GM12878 (cell line): Measurements from ENCODE around the gene KDM6A. TPM values are rescaled to one million over a fixed set of nuclear protein-coding genes. Genes with fewer than 3 reads are reported as not detected.

Source experiments
- ATAC-seq: fragments of 200-7000 bp; cut with Tn5 transposase; 3 replicates; pipeline ENCODE4 v1.9.1; 2020; ENCODE audit warnings: mild to moderate bottlenecking, moderate library complexity
- BruUV-seq: library from RNA; stranded (reverse); fragments of 400-500 nt; replicated peaks from 2 replicates; lab custom pipeline; 2021; lab: Mats Ljungman, UMichigan
- CTCF ChIA-PET: fragments of 300-600 bp; sonication (Branson Sonifier 250); formaldehyde crosslinking; extraction: SDS; loops from one replicate; lab custom pipeline; 2021; ENCODE audit warnings: inconsistent platforms; lab: Yijun Ruan, JAX
- POLR2A ChIA-PET: fragments of 350-600 bp; formaldehyde crosslinking; extraction: SDS; loops from one replicate; lab custom pipeline; 2021; ENCODE audit warnings: inconsistent platforms; lab: Charles Lee
- RAD21 ChIA-PET: fragments of 300-600 bp; sonication (Branson Sonifier 250); formaldehyde crosslinking; loops from one replicate; lab custom pipeline; 2023; ENCODE audit warnings: antibody characterized with exemption; ENCODE audit not compliant: unreplicated experiment; lab: Charles Lee
- SMC1A ChIA-PET: fragments of 300-600 bp; sonication (Branson Sonifier 250); formaldehyde crosslinking; loops from one replicate; lab custom pipeline; 2023; ENCODE audit not compliant: unreplicated experiment, uncharacterized antibody; lab: Charles Lee
- DNase-seq: peaks from one replicate; pipeline ENCODE4 v3.0.0-alpha.2; 2011; ENCODE audit warnings: low read depth, low spot score
- FAIRE-seq: peaks from 3 replicates; lab custom pipeline; 2011; peaks lifted over from hg19 to GRCh38; lab: Jason Lieb, UNC
- H2AFZ ChIP-seq: 2 replicates; pipeline ENCODE4 v1.6.0; 2011; ENCODE audit warnings: low read depth, low read length, control low read depth; ENCODE audit not compliant: control insufficient read depth
- H3K27ac ChIP-seq: 2 replicates; pipeline ENCODE4 v1.5.1; 2011; ENCODE audit warnings: control low read depth; ENCODE audit not compliant: control insufficient read depth, insufficient read depth
- H3K27me3 ChIP-seq, 2 experiments: replicated peaks in 1 of 2; 2 replicates each; pipeline versions ENCODE4 v1.6.0 to v1.6.1; 2011; ENCODE audit warnings: low read length in 1 of 2; ENCODE audit not compliant: control insufficient read depth in 2 of 2, insufficient read depth in 2 of 2
- H3K36me3 ChIP-seq, 2 experiments: 2 replicates each; pipeline ENCODE4 v1.5.1; 2011; ENCODE audit warnings: low read length in 1 of 2; ENCODE audit not compliant: control insufficient read depth in 2 of 2, insufficient read depth in 2 of 2
- H3K4me1 ChIP-seq: 2 replicates; pipeline ENCODE4 v1.6.1; 2011; ENCODE audit warnings: mild to moderate bottlenecking, low read length, moderate library complexity, mixed read lengths; ENCODE audit not compliant: control insufficient read depth, insufficient read depth
- H3K4me2 ChIP-seq: 2 replicates; pipeline ENCODE4 v1.6.0; 2011; ENCODE audit warnings: control low read depth; ENCODE audit not compliant: control insufficient read depth, insufficient read depth
- H3K4me3 ChIP-seq: fragments of 200-600 bp; sonication (generic); 2 replicates; pipeline ENCODE4 v1.5.1; 2016
- H3K79me2 ChIP-seq: 2 replicates; pipeline ENCODE4 v1.6.0; 2011; ENCODE audit warnings: low read length; ENCODE audit not compliant: control insufficient read depth, insufficient read depth
- H3K9ac ChIP-seq: 2 replicates; pipeline ENCODE4 v1.8.0; 2011; ENCODE audit warnings: low read length, control low read depth, mixed read lengths; ENCODE audit not compliant: control insufficient read depth, insufficient read depth
- H3K9me3 ChIP-seq: replicated peaks from 3 replicates; pipeline ENCODE4 v1.5.1; 2011; ENCODE audit warnings: mild to moderate bottlenecking, low read length; ENCODE audit not compliant: control insufficient read depth, insufficient read depth
- H4K20me1 ChIP-seq: 2 replicates; pipeline ENCODE4 v1.6.0; 2011; ENCODE audit not compliant: control insufficient read depth, insufficient read depth
- BCL11A ChIP-seq: IDR thresholded peaks from 2 replicates; pipeline ENCODE4 v1.6.1; 2011; ENCODE audit warnings: low read depth, low read length
- CBX5 ChIP-seq: sonication (generic); IDR thresholded peaks from 2 replicates; pipeline ENCODE4 v1.6.1; 2016; ENCODE audit warnings: low read depth, moderate library complexity, mild to moderate bottlenecking, inconsistent platforms
- FOXK2 ChIP-seq: fragments of 450-650 bp; IDR thresholded peaks from 2 replicates; pipeline ENCODE4 v1.6.1; 2017; ENCODE audit warnings: mild to moderate bottlenecking, moderate library complexity
- GATAD2B ChIP-seq: fragments of 450-650 bp; conservative IDR thresholded peaks from 2 replicates; pipeline ENCODE4 v1.6.1; 2017; ENCODE audit warnings: low read depth, mild to moderate bottlenecking, moderate library complexity
- MEF2B ChIP-seq: fragments of 450-650 bp; IDR thresholded peaks from 2 replicates; pipeline ENCODE4 v1.6.1; 2018; ENCODE audit warnings: mild to moderate bottlenecking, moderate library complexity; ENCODE audit not compliant: partially characterized antibody, poor library complexity, severe bottlenecking
- POLR2AphosphoS2 ChIP-seq: IDR thresholded peaks from 2 replicates; pipeline ENCODE4 v1.6.1; 2011; ENCODE audit warnings: low read depth, mild to moderate bottlenecking, low read length, improper control_type of control experiment, moderate library complexity
- POU2F2 ChIP-seq: IDR thresholded peaks from 3 replicates; pipeline ENCODE4 v1.6.1; 2011; ENCODE audit warnings: low read depth, mild to moderate bottlenecking, low read length, borderline replicate concordance
- STAT1 ChIP-seq: fragments of 450-650 bp; conservative IDR thresholded peaks from 2 replicates; pipeline ENCODE4 v1.6.1; 2014; ENCODE audit warnings: antibody characterized with exemption, mild to moderate bottlenecking
- ZSCAN29 ChIP-seq: fragments of 450-650 bp; IDR thresholded peaks from 2 replicates; pipeline ENCODE4 v1.6.1; 2017; ENCODE audit warnings: mild to moderate bottlenecking, moderate library complexity
- WGBS: methylation state at CpG from one replicate; pipeline ENCODE4 v1.1.6; 2016; ENCODE audit warnings: low lambda C conversion rate; ENCODE audit not compliant: insufficient replicate concordance, insufficient coverage; ENCODE audit errors: missing lambda C conversion rate; 5-methylcytosine and 5-hydroxymethylcytosine counted together
- in situ Hi-C: fragments of 300-500 bp; cut with MboI; formaldehyde crosslinking; loops from 9 replicates; pipeline ENCODE4 v1.14.3; 2018; ENCODE audit warnings: mixed read lengths
- intact Hi-C: fragments of 100-400 bp; cut with micrococcal nuclease; formaldehyde crosslinking; loops from one replicate; pipeline ENCODE4 v1.14.2; 2022; ENCODE audit not compliant: unreplicated experiment
- polyA plus RNA-seq, 11 experiments: library from polyadenylated mRNA; depleted of rRNA in 4 of 11; unstranded in 6 of 11; stranded (reverse) in 5 of 11; fragments of >200 nt; fragmentation: Nextera tagmentation in 4 of 11; fragmentation: Illumina TruSeq in 1 of 11; extraction: Ambion mirVana in 4 of 11; extraction: Trizol in 1 of 11; gene quantifications; 1 replicate in 1 of 11; 2 replicates in 10 of 11; pipeline versions ENCODE4 v1.2.1 to v1.2.3, GENCODE V29; 2011 to 2016; ENCODE audit warnings: inconsistent platforms in 2 of 11, missing spikeins in 2 of 11, low read depth in 1 of 11
- total RNA-seq, 4 experiments: library from RNA; depleted of rRNA in 3 of 4; stranded (reverse); fragments of >200 nt in 3 of 4; fragmentation: Illumina TruSeq in 1 of 4; extraction: Trizol in 1 of 4; gene quantifications; 2 replicates each; pipeline versions ENCODE4 v1.2.1 to v1.2.3, GENCODE V29; 2013 to 2021
- TF ChIP-seq, protein P1 (sequence below): fragments of 450-650 bp; IDR thresholded peaks from 2 replicates; pipeline ENCODE4 v1.6.1; 2016; ENCODE audit warnings: mild to moderate bottlenecking, moderate library complexity, borderline replicate concordance
- TF ChIP-seq, protein P2 (sequence below): fragments of 450-650 bp; IDR thresholded peaks from 2 replicates; pipeline ENCODE4 v1.6.1; 2018; ENCODE audit warnings: borderline replicate concordance, mild to moderate bottlenecking; ENCODE audit not compliant: partially characterized antibody
- TF ChIP-seq, protein P3 (sequence below): IDR thresholded peaks from 2 replicates; pipeline ENCODE4 v1.6.1; 2011; ENCODE audit warnings: borderline replicate concordance, low read depth, mild to moderate bottlenecking, moderate library complexity, low read length; ENCODE audit not compliant: insufficient read depth, poor library complexity, severe bottlenecking

The KDM6A gene
- total and polyA plus RNA-seq, 10 of the 15 experiments (the other 5 are each of a cell fraction or from before 2014, with no cell fraction given), result 7.9 to 29.0 (median 20.4) TPM

- TF ChIP-seq STAT1, result no peak
These were observed 29.2 kb upstream of the KDM6A start, which contains the start of gene DUSP21 (continued) for GRCh38 chrX:44843753-44844152.

DNA sequence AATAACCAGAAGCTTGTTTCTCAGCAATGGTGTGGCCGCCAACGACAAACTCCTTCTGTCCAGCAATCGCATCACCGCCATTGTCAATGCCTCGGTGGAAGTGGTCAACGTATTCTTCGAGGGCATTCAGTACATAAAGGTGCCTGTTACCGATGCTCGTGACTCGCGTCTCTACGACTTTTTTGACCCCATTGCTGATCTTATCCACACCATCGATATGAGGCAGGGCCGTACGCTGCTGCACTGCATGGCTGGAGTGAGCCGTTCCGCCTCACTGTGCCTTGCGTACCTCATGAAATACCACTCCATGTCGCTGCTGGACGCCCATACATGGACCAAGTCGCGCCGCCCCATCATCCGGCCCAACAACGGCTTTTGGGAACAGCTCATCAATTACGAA lies 28.8 kb upstream of the KDM6A start:
- SMC1A ChIA-PET, result no interaction called here
- POLR2A ChIA-PET, result no interaction called here
- Histone ChIP-seq H3K36me3 (no peaks in the 10 kb centered on the region), H3K9me3 (no peaks in the 10 kb centered on the region), H3K9ac (no peak overlapping the region), H3K27ac (no peak overlapping the region), H3K4me2 (no peak overlapping the region), H3K4me3 (no peak overlapping the region), H4K20me1 (no peaks in the 10 kb centered on the region), H3K4me1 (no peaks in the 10 kb centered on the region), H3K79me2 (no peaks in the 10 kb centered on the region), H2AFZ (no peak overlapping the region), H3K27me3 (no peaks in the 10 kb centered on the region)
- in situ Hi-C loops (no loop called here), intact Hi-C loops (no loop called here)
- TF ChIP-seq, protein P1, sequence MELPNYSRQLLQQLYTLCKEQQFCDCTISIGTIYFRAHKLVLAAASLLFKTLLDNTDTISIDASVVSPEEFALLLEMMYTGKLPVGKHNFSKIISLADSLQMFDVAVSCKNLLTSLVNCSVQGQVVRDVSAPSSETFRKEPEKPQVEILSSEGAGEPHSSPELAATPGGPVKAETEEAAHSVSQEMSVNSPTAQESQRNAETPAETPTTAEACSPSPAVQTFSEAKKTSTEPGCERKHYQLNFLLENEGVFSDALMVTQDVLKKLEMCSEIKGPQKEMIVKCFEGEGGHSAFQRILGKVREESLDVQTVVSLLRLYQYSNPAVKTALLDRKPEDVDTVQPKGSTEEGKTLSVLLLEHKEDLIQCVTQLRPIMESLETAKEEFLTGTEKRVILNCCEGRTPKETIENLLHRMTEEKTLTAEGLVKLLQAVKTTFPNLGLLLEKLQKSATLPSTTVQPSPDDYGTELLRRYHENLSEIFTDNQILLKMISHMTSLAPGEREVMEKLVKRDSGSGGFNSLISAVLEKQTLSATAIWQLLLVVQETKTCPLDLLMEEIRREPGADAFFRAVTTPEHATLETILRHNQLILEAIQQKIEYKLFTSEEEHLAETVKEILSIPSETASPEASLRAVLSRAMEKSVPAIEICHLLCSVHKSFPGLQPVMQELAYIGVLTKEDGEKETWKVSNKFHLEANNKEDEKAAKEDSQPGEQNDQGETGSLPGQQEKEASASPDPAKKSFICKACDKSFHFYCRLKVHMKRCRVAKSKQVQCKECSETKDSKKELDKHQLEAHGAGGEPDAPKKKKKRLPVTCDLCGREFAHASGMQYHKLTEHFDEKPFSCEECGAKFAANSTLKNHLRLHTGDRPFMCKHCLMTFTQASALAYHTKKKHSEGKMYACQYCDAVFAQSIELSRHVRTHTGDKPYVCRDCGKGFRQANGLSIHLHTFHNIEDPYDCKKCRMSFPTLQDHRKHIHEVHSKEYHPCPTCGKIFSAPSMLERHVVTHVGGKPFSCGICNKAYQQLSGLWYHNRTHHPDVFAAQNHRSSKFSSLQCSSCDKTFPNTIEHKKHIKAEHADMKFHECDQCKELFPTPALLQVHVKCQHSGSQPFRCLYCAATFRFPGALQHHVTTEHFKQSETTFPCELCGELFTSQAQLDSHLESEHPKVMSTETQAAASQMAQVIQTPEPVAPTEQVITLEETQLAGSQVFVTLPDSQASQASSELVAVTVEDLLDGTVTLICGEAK, result no peak
- TF ChIP-seq CBX5, result no peak
- TF ChIP-seq FOXK2, result no peak
- TF ChIP-seq, protein P2, sequence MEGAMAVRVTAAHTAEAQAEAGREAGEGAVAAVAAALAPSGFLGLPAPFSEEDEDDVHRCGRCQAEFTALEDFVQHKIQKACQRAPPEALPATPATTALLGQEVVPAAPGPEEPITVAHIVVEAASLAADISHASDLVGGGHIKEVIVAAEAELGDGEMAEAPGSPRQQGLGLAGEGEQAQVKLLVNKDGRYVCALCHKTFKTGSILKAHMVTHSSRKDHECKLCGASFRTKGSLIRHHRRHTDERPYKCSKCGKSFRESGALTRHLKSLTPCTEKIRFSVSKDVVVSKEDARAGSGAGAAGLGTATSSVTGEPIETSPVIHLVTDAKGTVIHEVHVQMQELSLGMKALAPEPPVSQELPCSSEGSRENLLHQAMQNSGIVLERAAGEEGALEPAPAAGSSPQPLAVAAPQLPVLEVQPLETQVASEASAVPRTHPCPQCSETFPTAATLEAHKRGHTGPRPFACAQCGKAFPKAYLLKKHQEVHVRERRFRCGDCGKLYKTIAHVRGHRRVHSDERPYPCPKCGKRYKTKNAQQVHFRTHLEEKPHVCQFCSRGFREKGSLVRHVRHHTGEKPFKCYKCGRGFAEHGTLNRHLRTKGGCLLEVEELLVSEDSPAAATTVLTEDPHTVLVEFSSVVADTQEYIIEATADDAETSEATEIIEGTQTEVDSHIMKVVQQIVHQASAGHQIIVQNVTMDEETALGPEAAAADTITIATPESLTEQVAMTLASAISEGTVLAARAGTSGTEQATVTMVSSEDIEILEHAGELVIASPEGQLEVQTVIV, result no peak
- TF ChIP-seq ZSCAN29, result no peak
- TF ChIP-seq MEF2B, result no peak
- TF ChIP-seq GATAD2B, result no peak
- TF ChIP-seq POU2F2, result no peak
- TF ChIP-seq POLR2AphosphoS2, result no peak
- TF ChIP-seq, protein P3, sequence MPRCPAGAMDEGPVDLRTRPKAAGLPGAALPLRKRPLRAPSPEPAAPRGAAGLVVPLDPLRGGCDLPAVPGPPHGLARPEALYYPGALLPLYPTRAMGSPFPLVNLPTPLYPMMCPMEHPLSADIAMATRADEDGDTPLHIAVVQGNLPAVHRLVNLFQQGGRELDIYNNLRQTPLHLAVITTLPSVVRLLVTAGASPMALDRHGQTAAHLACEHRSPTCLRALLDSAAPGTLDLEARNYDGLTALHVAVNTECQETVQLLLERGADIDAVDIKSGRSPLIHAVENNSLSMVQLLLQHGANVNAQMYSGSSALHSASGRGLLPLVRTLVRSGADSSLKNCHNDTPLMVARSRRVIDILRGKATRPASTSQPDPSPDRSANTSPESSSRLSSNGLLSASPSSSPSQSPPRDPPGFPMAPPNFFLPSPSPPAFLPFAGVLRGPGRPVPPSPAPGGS, result no peak
- TF ChIP-seq BCL11A, result no peak
- RAD21 ChIA-PET, result no interaction called here
- no TSS peak for BruUV-seq
- WGBS, result 84% methylated on average over 26 of the region's 26 CpGs
- CTCF ChIA-PET, result no interaction called here
- FAIRE-seq (no peak), DNase-seq (no peak), ATAC-seq (no peak)
